RWPE2 (cell line): Measurements from ENCODE around the gene ARHGAP15.
A peak's percentile ranks its signal among the peaks of the same experiment; 100 is the strongest.

Experiments
- ATAC-seq: fragments of 200-7000 bp; cut with Tn5 transposase; 3 replicates; pipeline ENCODE4 v1.9.1; 2021; ENCODE audit warnings: low read depth
- DNase-seq: peaks from one replicate; pipeline ENCODE4 v3.0.0-alpha.2; 2020; ENCODE audit warnings: low spot score
- H3K27ac ChIP-seq: fragments of 450-650 bp; 2 replicates; pipeline ENCODE4 v1.5.1; 2017; ENCODE audit warnings: mild to moderate bottlenecking; ENCODE audit not compliant: poor library complexity, severe bottlenecking
- H3K27me3 ChIP-seq: fragments of 250-450 bp; sonication (Bioruptor Pico); 2 replicates; pipeline ENCODE4 v1.5.1; 2021; ENCODE audit warnings: mild to moderate bottlenecking, moderate library complexity; ENCODE audit not compliant: insufficient read depth, poor library complexity, severe bottlenecking
- H3K36me3 ChIP-seq: fragments of 250-450 bp; sonication (Bioruptor Pico); 2 replicates; pipeline ENCODE4 v1.5.1; 2020; ENCODE audit warnings: low read depth, mild to moderate bottlenecking, moderate library complexity
- H3K4me1 ChIP-seq: fragments of 250-450 bp; sonication (Bioruptor Pico); 2 replicates; pipeline ENCODE4 v1.5.1; 2021; ENCODE audit warnings: mild to moderate bottlenecking, moderate library complexity; ENCODE audit not compliant: insufficient read depth, poor library complexity, severe bottlenecking
- H3K4me3 ChIP-seq: fragments of 250-450 bp; sonication (Bioruptor Pico); 2 replicates; pipeline ENCODE4 v1.5.1; 2021; ENCODE audit warnings: mild to moderate bottlenecking, moderate library complexity; ENCODE audit not compliant: severe bottlenecking
- H3K9me3 ChIP-seq: fragments of 250-450 bp; sonication (Bioruptor Pico); 2 replicates; pipeline ENCODE4 v1.5.1; 2021; ENCODE audit warnings: mild to moderate bottlenecking, moderate library complexity; ENCODE audit not compliant: severe bottlenecking
- TF ChIP-seq, protein P1 (sequence below): fragments of 450-650 bp; IDR thresholded peaks from one replicate; pipeline ENCODE4 v1.5.1; 2017; ENCODE audit warnings: mild to moderate bottlenecking, moderate library complexity; ENCODE audit not compliant: poor library complexity, severe bottlenecking

Gene ARHGAP15

DNA sequence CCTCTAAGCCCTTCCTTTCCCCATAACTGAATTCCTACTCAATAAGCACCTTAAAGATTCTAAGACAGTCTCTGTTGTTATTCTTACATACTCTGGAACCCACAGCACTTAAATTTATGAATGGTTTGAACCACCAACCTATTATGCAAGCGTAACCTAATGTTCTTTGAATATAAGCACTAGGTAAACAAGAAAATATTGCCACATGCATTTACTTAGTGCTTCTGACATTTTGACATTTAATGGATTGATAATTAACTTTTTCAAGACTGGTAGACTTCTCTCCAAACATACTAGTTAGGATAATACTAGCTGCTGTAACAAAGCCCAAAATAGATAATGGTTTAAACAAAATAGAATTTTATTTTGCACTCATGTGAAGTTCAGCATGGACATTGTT lies 164.8 kb downstream of the ARHGAP15 start:
- Histone ChIP-seq H3K9me3 (no peaks in the 10 kb centered on the region), H3K4me3 (no peak overlapping the region), H3K36me3 (no peaks in the 10 kb centered on the region), H3K4me1 (no peaks in the 10 kb centered on the region), H3K27me3 (peaks cover 5% of the 10 kb centered on the region), H3K27ac (no peak overlapping the region)
- DNase-seq (no peak), ATAC-seq (no peak)
- TF ChIP-seq, protein P1, sequence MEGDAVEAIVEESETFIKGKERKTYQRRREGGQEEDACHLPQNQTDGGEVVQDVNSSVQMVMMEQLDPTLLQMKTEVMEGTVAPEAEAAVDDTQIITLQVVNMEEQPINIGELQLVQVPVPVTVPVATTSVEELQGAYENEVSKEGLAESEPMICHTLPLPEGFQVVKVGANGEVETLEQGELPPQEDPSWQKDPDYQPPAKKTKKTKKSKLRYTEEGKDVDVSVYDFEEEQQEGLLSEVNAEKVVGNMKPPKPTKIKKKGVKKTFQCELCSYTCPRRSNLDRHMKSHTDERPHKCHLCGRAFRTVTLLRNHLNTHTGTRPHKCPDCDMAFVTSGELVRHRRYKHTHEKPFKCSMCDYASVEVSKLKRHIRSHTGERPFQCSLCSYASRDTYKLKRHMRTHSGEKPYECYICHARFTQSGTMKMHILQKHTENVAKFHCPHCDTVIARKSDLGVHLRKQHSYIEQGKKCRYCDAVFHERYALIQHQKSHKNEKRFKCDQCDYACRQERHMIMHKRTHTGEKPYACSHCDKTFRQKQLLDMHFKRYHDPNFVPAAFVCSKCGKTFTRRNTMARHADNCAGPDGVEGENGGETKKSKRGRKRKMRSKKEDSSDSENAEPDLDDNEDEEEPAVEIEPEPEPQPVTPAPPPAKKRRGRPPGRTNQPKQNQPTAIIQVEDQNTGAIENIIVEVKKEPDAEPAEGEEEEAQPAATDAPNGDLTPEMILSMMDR: no peak

DNA sequence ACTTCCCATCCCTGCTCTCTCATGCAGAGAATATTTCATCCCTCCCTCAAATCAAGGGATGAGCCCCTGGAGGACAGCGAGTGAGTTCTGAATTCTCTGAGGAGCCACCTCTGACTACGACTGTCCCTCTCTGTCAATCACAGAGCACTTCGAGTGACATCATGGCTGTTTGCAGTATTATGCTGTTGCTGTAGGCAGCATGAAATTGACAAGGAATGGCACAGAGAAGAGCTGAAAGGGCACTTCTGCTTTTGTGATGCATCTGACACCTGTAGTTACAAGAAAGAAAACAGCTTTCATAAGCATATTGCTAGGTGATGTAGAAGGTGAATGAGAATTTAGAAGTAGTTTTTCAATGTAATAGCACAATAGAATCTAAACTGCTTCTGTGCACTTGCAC lies 166.9 kb downstream of the ARHGAP15 start:
- no peaks in the 10 kb centered on the region for H3K9me3 ChIP-seq
- H3K36me3 ChIP-seq: no peaks in the 10 kb centered on the region
- no peak for DNase-seq
- no peaks in the 10 kb centered on the region for H3K4me1 ChIP-seq
- TF ChIP-seq, protein P1: no peak
- no peak overlapping the region for H3K4me3 ChIP-seq
- no peak for ATAC-seq
- H3K27me3 ChIP-seq: peaks cover 5% of the 10 kb centered on the region
- no peak overlapping the region for H3K27ac ChIP-seq

DNA sequence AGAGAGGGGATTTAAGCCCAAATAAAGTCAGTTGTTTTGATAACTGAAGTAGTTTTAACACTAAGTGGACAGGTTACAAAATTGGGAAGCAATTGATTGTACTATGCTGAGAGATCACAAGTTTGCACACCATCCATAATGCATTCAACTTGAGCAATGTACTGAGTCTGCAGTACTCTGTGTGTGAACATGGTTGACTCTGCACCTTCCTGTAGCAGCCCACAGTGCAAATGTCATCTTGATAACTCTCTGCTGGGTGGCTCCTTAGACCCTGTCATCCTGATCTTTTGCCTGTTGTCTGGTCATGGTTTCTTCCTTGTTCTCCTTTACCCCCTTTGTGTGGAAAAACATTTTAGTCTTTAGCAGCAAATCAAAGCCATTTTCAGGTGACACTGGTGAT lies 168.0 kb downstream of the ARHGAP15 start:
- TF ChIP-seq, protein P1: no peak

DNA sequence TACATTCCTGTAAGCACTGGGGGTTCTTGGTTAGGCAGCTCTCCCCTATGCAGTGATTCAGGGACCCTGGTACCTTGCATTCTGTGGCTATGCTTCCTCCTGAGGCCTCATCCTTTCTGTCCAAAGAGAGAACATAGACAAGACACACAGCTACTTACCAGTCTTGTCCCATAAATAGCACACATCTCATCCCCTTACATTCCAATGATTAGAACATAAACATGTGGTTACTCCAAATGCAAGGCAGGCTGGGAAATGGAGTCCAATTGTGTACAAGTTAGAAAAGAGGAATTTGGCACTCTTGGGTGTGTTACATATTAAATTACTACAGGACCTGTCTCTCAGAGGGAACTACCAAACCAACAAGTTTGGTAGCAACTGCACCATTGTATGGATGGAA lies 171.3 kb downstream of the ARHGAP15 start:
- Histone ChIP-seq H3K27ac (no peak overlapping the region), H3K9me3 (no peaks in the 10 kb centered on the region), H3K27me3 (no peaks in the 10 kb centered on the region), H3K4me1 (no peaks in the 10 kb centered on the region), H3K36me3 (no peaks in the 10 kb centered on the region), H3K4me3 (no peak overlapping the region)
- no peak for DNase-seq
- TF ChIP-seq, protein P1: no peak
- ATAC-seq: no peak

More for the DNA sequence above, 168.0 kb downstream of the ARHGAP15 start:
- no peaks in the 10 kb centered on the region for H3K36me3 ChIP-seq
- H3K4me1 ChIP-seq: no peaks in the 10 kb centered on the region
- H3K27ac ChIP-seq: no peak overlapping the region
- H3K9me3 ChIP-seq: no peaks in the 10 kb centered on the region
- ATAC-seq (0 out of 3 replicates have a peak, but pooled peaks have one; percentile 27), DNase-seq (no peak)
- H3K27me3 ChIP-seq: peaks cover 5% of the 10 kb centered on the region
- H3K4me3 ChIP-seq: no peak overlapping the region

DNA sequence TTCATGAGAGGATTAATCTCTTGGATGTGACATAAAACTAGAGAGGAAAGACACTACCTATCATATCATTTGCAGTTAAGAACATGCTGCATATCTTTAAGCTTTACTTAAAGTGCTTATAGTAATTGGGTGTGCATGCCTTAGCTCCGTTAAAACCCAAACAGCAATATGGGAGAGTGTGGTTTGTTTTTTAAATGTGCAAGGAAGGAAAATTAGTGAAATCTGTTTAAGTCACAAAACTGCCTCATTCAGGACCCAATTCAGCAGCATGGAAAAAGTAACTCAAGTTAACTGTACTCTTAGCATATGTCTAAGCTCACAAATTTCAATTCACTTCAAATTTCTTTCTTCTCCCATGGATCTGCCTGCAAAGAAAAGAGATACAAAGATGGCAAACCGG lies 182.2 kb downstream of the ARHGAP15 start:
- Histone ChIP-seq H3K36me3 (no peaks in the 10 kb centered on the region), H3K4me1 (no peaks in the 10 kb centered on the region), H3K27ac (no peak overlapping the region), H3K4me3 (no peak overlapping the region), H3K27me3 (no peaks in the 10 kb centered on the region), H3K9me3 (no peaks in the 10 kb centered on the region)
- ATAC-seq (no peak), DNase-seq (no peak)
- TF ChIP-seq, protein P1: no peak
